Activated CD4-positive, alpha-beta T cell treated with anti-CD3 and anti-CD28 coated beads, Interleukin-2, amount 50 U/mL, for 16 hours (primary cell): ENCODE measurements around the gene CDK11B.
A peak's percentile ranks its signal among the peaks of the same experiment; 100 is the strongest.

Experiments
- DNase-seq: peaks from one replicate; pipeline ENCODE4 v3.0.0-alpha.2; 2020

Gene CDK11B

DNA sequence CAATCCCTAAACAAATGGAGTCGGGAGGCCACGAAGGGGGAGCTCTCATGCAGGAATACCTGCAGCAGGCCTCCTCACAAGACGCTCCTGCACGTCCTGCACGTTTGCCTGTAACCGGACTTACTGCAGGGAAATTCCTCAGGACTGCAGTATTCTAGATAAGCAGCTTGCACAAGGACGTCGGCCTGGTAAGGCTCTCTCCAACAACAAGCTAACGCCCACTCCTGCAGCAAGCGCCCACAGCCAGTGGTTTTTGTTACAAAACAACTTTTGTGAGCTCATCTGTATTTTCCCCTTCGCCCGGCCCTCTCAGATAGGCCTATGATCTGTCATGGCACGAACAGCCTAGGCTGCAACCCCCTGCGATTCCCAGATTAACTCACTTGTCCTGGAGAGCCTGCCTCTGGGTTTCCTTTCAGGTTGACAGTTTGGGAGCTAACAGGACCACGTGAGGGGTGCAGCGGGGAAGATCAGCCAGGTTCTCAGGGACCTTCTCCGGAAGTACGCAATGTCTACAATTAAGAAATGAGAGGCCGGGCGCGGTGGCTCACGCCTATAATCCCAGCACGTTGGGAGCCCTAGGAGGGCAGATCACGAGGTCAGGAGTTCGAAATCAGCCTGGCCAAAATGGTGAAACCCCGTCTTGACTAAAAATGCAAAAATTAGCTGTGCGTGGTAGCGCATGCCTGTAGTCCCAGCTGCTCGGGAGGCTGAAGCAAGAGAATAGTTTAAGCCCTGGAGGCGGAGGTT is 44.4 kb downstream of the CDK11B start:
- peak; percentile 53 for DNase-seq

DNA sequence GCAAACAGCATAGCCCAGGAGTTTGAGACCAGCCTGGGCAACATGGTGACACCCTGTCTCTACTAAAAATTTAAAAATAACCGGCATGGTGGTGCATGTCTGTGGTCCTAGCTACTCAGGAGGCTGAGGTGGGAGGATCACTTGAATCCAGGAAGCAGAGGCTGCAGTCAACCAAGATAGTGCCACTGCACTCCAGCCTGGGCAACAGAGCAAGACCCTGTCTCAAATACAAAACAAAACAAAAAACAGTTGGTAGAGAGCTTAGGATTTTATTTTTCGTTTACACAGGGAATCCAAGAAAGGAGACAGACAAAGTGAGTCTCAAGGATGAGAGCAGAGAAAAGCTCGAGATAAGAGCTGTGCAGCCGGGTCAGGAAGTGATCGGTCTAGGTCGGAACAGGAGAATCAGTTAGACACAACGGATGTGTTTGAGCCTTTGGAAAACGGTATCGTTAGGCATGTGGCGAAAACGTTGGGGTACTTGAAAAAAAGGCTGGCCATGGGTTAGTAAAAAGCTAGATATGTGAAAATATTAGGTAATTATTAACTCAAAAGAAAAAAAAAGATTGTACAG is 45.2 kb downstream of the CDK11B start:
- no peak for DNase-seq

DNA sequence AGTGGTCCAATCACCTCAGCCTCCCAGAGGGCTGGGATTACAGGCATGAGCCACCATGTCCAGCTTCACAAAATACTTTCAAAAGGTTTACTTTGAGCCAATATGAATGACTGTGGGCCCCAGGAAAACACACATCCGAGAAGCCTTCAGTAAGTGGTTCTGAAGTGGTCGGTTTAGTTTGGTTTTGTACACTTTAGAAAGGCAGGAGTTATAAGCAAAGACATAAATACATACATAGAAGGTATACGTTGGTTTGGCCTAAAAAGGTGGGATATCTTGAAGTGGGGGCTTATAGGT is 46.8 kb downstream of the CDK11B start:
- DNase-seq = no peak

DNA sequence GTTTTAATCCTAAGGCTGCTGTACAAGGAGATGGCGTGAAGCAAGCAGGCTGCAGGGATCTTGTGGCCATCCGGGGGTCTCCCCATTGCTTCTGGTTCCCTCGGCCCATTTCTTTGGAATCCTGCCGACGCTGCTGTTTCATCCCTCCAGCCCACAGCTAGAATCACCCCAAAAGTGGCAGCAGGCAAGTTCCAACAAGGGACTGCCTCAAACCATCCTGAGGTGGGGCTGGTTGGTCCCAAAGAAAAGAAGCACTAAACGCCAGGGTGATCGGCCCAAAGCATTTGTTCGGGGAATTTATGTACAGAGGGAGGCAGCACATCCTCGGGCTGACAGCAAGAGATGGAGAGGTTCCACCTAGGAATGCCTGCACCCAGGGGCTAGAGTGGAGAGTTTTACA is 48.0 kb downstream of the CDK11B start:
- DNase-seq = no peak

DNA sequence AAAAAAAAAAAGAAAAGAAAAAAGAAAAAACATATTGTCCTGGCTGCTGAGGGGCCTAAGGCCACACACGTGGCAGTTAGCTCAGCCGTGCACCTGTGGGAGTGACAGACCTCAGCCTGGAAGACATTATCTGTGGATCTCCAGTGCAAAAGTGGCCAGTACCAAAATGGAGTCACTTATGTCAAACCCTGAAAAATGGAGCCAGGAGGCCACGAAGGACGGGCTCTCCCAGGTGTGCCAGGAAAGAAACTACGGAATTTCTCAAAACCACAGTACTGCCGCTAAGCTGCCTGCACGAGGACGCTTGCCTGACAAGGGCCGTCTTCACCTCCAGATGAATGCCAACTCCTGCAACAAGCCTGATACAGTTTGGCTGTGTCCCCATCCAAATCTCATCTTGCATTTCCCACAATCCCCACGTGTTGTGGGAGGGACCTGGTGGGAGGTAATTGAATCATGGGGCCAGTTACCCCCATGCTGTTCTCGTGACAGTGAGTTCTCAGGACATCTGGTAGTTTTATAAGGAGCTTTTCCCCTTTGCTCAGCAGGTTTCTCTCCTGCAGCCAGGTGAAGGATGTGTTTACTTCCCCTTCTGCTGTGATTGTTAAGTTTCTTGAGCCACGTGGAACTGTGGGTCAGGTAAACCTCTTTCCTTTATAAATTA is 48.9 kb downstream of the CDK11B start:
- no peak for DNase-seq

DNA sequence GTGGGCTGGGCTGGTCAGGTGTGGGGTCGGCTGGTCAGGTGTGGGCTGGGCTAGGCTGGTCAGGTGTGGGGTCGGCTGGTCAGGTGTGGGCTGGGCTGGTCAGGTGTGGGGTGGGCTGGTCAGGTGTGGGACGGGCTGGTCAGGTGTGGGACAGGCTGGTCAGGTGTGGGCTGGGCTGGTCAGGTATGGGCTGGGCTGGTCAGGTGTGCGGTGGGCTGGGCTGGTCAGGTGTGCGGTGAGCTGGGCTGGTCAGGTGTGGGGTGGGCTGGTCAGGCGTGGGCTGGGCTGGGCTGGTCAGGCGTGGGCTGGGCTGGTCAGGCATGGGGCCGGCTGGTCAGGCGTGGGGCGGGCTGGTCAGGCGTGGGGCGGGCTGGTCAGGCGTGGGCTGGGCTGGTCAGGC is 52.6 kb downstream of the CDK11B start:
- DNase-seq = no peak

DNA sequence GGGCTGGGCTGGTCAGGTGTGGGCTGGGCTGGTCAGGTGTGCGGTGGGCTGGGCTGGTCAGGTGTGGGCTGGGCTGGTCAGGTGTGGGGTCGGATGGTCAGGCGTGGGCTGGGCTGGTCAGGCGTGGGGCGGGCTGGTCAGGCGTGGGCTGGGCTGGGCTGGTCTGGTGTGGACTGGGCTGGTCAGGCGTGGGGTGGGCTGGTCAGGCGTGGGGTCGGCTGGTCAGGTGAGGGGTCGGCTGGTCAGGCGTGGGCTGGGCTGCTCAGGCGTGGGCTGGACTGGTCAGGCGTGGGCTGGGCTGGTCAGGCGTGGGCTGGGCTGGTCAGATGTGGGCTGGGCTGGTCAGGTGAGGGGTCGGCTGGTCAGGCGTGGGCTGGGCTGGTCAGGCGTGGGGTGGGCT is 53.1 kb downstream of the CDK11B start:
- no peak for DNase-seq

DNA sequence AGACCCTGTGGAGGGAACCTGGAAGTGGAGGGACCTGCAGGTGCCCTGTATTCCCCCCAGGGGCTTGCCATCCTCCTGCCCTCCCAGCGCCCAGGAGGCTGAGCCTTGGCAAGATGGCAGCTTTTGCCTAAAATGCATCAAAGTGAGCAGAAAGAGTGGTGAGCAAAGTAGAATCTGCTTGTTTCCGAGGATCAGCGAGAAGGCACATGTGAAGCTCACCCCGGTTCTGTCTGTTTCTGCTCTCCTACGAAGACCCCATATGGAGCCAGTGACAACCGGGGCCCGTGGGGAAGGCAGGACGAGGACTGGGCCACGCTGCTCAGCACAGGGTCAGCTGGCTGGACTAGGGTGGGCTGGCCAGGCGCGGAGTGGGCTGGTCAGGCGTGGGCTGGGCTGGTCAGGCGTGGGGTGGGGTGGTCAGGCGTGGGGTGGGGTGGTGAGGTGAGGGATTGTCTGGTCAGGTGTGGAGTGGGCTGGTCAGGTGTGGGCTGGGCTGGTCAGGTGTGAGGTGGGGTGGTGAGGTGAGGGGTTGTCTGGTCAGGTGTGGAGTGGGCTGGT is 53.7 kb downstream of the CDK11B start:
- no peak for DNase-seq

DNA sequence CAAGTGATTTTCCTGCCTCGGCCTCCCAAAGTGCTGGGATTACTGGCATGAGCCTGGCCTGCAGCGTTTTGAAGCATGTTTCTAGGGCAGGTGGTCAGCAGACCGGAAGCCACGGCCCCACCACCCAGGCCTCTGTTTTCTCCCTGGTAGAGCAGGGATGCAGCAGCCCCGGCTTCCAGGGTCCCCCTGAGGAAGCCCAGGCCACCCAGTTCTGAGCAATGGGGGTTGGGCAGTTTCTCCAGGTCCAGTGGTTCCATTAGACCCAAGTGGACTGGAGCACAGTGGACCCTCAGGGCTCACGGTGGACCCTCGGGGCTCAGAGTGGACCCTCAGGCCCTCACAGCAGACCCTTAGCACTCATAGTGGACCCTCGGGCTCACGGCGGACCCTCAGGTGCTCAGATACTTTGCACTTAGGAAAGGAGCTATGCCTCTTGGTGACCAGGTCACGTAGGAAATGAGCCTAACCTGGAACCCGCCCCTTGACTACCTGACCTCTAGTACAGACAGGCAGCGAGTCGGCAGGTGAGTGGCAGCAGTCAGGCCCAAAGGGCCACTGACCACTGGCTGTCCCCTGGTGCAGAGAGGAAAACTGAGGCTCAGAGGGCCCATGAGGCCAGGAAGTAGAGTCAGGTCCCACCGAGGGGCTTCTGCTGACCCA is 54.3 kb downstream of the CDK11B start:
- no peak for DNase-seq

DNA sequence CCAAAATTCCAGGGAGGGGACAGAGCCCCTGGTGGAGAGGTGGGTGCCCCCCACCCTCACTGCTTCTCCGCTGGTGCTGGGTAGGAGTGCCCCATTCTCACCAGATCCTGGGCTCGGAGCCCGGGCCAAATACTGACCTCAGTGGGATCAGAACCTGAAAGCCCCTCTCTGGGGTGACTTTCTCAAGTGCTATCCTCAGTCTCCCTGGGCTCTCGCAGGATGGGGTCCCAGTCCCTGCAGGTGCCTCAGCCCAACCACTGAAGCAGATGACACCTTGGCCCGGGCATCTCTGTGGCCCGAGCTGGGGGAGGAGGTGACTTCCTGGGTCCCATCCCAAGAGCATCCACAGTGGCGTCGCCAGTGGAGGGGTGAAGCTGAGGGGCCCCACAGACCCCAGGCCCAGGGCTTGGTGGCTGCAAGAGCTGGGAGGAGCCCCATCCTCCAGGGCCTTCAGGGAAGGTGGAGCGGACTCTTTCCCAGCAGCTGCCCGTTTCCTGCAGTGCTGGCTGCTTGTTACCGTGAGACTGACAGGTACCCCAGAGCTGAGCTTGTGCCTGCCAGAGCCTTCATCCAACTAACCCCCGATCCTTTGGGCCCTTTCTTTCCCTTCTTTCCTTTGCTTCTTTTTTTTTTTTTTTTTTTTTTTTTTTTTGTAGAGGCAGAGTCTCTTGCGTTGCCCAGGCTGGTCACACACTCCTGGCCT is 55.0 kb downstream of the CDK11B start:
- DNase-seq = no peak

DNA sequence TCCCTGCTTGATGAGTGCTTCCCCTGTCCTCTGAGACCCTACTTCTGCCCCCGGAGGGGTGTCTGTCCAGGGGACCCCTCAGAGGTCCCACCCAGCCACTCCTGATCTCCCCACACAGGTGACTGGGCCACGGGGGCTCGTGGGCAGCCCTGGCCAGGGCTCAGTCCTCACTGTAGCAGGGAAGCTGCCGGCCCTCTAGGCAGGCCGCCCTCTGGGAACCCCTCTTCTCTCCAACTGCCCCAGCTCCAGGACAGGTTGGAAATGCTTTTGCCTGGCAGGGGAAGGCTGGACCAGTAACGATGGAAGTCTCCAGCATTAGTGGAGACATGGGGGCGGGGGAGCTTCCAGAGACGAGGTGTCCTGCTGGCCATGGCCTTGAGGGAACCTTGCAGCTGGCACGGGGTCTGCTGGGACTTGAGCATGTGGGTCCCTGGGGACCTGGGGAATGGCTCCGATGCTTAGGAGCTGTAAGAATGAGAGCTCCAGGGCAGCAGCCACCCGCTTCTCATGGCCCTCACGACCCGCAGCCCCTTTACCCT is 55.8 kb downstream of the CDK11B start:
- no peak for DNase-seq

DNA sequence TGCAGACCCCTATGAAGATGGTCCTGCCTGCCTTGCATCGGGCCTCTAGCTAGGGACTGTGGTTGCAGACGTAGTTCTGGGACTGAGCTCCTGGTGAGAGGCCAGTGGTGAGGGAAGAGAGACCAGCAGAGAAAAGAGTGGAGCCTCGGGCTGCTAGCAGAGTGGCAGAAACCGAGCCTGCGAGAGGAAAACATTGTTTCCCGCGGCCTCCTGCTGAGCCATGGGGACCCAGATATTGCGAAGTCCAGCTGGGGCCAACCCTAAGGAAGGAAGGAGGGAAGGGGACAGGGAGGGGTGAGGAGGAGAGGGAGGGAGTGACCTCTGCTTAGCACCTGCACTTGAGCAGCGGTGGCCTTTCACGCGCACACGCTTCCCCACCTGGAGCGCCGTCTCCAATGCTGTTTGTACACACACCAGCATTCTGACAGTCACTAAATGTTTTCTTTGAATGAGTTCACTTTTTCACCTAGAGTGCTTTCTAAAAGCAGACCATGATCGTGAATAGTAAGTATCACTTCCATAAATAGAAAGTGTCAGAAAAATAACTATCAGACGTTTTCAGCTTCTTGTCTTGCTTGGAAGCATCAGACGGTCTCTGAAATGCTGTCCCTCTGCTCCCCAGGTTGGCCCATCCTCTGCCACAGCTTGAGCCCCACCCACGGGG is 56.4 kb downstream of the CDK11B start:
- DNase-seq = no peak

DNA sequence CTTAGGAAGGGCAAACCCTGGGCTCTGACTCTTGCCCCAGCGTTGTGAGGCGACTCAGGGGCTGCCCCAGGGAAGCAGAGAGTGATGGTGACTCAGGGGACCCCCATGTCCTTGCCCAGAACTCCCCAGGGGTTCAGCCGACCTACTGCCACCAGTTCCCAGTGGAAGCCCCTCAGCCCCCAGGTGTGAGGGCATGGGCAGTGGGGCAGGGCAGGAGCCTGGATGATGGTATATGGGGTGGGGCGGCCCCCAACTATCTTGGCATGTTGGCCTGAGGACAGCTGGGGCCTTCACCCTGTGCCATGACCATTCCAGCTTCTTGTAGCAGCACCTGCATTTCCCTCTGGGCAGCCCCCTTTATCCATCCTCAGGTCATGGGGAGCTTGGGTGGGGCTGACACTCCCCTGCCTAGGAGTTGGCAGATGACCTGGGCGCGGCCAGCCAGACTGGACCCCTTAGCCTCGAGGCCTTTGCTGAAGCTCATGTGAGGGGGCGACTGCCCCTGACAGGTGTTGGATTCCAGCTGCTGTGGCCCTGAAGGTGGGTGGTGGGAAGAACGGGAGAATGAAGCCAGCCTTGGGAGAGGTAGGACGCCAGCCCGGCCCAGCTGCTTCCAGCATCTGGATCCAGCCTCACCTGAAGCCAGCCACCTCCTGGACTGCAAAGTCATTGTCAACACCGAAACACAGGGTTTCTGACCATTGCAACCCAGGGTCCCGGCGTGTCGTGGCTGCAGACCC is 57.1 kb downstream of the CDK11B start:
- no peak for DNase-seq

DNA sequence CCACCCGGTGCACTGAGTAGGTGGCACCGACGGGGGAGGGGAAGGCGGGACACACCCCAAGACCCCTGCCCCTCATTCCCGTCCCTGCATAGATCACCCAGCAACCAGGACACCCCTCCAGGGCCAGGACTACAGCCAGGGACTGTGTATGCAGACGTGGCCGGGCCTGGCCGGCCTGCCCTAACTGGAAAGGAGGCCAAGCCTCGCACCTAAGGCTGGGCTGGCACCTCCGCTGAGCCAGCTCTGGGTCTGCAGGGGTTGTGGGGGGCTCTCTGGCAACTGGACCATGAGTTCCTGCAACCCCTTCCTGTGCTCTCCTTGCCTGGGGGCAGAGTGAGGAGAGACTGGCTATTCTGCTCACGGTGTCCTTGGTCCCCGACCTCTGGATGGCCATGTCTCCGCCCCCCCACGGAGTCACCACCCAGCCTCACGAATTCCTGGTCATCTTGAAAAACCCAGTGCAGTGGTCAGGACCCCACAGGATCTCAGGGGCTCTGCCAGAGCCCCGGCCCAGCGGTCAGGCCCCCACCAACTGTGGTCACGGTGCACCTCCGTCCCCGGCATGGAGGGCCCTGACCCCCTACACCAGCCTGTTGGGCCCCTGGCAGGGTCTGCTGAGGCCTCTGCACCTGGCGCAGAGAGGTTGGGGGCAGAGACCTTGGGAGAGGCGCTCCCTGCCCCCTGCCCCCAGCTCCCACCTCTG is 57.8 kb downstream of the CDK11B start:
- no peak for DNase-seq

DNA sequence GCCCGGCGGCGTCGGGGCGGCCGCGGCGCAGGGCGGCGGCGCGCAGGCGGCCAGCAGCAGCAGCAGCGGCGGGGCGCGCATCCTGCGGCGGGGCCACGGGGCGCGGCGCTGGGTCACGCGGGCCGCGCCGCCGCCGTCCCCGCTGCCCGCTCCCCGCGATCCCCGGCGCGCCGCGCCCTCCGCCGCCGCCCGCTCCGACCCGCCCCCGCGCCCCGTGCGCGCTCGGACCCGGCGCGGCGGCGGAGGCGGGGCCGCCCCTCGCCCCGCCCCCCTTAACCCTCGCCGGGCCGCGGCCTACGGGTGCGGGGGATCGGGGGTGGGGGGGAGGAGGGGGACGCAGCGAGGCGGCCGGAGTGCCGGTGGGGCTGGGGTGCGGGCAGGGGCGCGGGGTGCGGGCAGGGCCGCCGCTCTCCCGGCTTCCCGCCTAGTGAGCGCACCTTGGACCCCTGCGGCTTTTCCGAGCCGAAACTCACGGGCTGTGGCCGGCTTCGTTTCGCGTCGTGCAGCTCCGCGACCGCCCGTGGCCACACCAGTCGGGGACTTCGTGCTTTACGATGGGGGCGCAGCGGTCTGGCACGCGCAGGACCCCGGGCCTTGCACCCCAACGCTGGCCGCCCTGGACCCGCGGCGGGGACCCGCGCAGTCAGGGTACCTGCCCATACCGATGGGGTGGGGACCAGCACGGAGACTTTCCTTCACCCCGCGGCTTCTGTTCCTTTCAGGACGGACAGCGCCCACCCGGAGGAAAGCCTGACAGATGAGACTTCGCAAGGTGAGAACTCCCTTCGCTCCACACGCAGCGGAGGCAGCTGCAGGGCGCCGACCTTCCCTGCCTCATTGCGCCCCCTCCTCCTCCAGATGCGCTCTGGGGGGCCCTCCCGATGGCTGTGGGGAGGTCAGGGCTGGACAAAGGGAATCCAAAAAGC is 58.6 kb downstream of the CDK11B start, which contains the start of gene FNDC10:
TSS of gene FNDC10 (minus strand) at position 201 of the 926 bp plus-strand sequence. CDS start at position 81, 120 bp downstream.
- no peak for DNase-seq

DNA sequence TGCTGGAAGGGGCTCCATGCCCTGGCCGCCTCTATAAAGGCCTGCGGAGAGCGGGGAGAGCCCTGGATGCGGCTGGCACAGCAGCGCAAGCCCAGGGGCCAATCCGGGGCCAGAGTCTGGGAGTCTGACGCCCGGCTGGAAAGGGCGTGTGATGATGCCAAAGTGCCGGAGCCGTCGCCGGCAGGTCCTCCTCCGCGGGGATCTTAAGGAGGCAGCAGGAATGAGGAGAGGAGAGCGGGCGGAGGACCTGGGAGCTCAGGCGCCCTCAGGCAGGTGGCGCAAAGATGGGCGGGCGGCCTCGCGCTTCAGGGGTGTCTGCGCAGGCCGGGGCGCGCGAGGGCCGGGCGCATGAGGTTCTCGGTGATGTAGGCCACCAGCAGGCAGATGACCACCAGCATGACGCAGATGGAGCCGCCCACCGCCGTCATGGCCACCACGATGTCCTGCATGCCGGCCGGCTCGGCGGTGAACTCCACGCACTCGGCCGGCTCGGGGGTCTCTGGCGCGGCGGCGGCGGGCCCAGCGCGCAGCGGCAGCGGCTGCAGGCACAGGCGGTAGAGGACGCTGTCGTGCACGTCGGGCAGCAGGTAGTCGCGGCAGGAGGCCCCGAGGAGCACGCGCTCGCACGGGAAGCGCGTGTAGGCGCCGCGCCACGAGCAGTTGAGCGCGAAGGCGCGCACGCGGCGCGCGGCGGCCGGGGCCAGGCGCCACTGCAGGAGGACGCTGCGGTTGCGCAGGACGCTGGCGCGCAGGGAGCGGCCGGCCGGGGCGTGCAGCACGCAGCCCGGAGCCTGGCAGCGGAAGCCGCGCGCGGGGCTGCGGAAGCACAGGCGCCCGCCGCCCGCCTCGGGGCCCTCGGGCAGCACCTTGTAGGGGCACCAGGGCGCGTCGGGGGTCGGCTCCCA is 59.5 kb downstream of the CDK11B start:
- DNase-seq = peak; percentile 23

DNA sequence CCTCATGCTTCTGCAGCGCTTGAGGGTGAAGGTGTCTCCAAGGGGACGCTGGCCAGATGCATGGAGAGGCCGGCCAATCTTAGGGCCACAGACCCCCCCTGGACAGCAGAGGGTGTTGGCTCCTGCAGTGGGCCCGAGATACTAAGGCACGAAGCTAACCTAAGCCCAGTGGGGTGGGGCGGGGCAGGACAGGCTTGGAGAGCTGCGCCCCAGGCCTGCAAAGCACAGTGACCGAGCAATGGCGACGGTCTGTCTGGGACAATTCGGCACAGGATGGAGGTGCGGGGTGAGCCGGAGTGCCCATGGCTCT is 60.1 kb downstream of the CDK11B start:
- no peak for DNase-seq

DNA sequence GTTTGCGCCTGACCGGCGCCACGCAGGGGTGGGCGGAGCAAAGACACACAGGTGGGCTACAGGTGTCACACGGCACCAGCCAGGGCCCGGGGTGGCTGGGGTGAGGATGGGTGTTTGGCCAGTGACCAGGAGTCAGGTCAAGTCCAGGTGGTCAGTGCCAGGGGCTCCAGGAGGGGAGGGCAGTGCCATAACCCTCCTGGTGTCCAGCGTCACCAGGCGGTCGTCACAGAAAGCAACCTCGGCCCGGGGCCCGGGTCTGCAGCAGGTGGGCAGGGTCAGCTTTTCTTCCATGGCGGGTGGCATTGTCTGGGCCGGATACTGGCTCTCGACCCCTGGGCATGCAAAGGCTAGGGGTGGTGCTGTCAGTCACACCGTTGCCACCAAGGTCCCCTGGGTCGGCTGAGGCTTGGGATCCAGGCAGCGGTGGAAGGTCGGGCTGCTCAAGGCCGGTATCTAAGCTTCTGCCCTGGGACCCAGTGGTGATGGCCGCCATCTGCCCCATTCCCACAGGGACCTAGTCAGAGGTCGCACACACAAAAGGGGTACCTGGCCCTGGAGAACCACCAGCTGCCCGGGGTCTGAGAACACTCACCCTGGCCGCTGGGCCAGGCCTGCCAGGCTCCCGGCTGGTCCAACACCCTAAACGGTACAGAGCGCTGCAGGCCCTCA is 60.6 kb downstream of the CDK11B start:
- no peak for DNase-seq
